Cardiac fibroblast (primary cell): ENCODE results near the gene SH3BP1.

Experiments used
- DNase-seq, 2 donors: peaks; one replicate each; pipeline versions ENCODE4 v3.0.0 to v3.0.0-alpha.2; 2010; ENCODE audit warnings: low read depth in 2 of 2
- H3K4me3 ChIP-seq, 2 donors: replicated peaks in 1 of 2; 1 replicate in 1 of 2; 2 replicates in 1 of 2; pipeline ENCODE4 v1.5.1; 2011; ENCODE audit warnings: low read depth in 2 of 2, low read length in 2 of 2, mild to moderate bottlenecking in 2 of 2, moderate library complexity in 1 of 2
- CTCF ChIP-seq: IDR thresholded peaks from one replicate; pipeline ENCODE4 v1.5.1; 2011; ENCODE audit warnings: low read depth, mild to moderate bottlenecking, low read length, inconsistent platforms

SH3BP1 gene

GRCh38 chr22:37676736-37677492 is 37.4 kb downstream of the SH3BP1 start:
- no peak for TF ChIP-seq CTCF
- peak overlapping the region; percentile 78 to 94 for H3K4me3 ChIP-seq
- DNase-seq, result peak; percentile 97 to 99

GRCh38 chr22:37677493-37677974 is 38.1 kb downstream of the SH3BP1 start:
- peak overlapping the region; percentile 78 to 94 for H3K4me3 ChIP-seq
- no peak for TF ChIP-seq CTCF
- no peak for DNase-seq

GRCh38 chr22:37678372-37678771 is 38.9 kb downstream of the SH3BP1 start:
- no peak for TF ChIP-seq CTCF
- H3K4me3 ChIP-seq, result peak overlapping the region; percentile 21 to 94
- no peak for DNase-seq

GRCh38 chr22:37679670-37680069 is 40.2 kb downstream of the SH3BP1 start:
- no peak overlapping the region for H3K4me3 ChIP-seq
- DNase-seq, result no peak
- TF ChIP-seq CTCF, result no peak

GRCh38 chr22:37680191-37680851 is 40.9 kb downstream of the SH3BP1 start:
- H3K4me3 ChIP-seq, result no peak overlapping the region
- peak in 1 of 2 donors; percentile 47 for DNase-seq
- no peak for TF ChIP-seq CTCF

GRCh38 chr22:37681001-37681424 is 41.5 kb downstream of the SH3BP1 start:
- DNase-seq, result peak; percentile 35 to 72
- no peak overlapping the region for H3K4me3 ChIP-seq
- no peak for TF ChIP-seq CTCF
